T47D (cell line): Measurements from ENCODE around the gene TWF1.

Source experiments
- DNase-seq, 2 experiments: peaks; one replicate each; pipeline versions ENCODE4 v3.0.0 to v3.0.0-alpha.2; 2011 to 2012; ENCODE audit warnings: low read depth in 1 of 2, low spot score in 1 of 2
- JUND ChIP-seq: IDR thresholded peaks from 2 replicates; pipeline ENCODE4 v1.6.1; 2012; ENCODE audit warnings: low read depth
- in situ Hi-C: cut with HindIII; loops from 2 replicates; pipeline ENCODE4 v1.10.0; 2016; ENCODE audit warnings: low sequenced_read_pairs, low pct_unique_long_range_greater_than_20kb

Gene TWF1

GRCh38 chr12:43827093-43827492 is 21.0 kb upstream of the TWF1 start:
- in situ Hi-C loops = no loop called here
- TF ChIP-seq JUND = no peak

GRCh38 chr12:43826681-43827080 is 20.6 kb upstream of the TWF1 start:
- TF ChIP-seq JUND = no peak
- DNase-seq = no peak
- in situ Hi-C loops = no loop called here

More at GRCh38 chr12:43827093-43827492, 21.0 kb upstream of the TWF1 start:
- DNase-seq = no peak

GRCh38 chr12:43824207-43824775 is 18.2 kb upstream of the TWF1 start:
- no peak for TF ChIP-seq JUND
- DNase-seq = no peak
- in situ Hi-C loops = no loop called here

GRCh38 chr12:43816168-43816567 is 10.1 kb upstream of the TWF1 start:
- TF ChIP-seq JUND = no peak
- no peak for DNase-seq

GRCh38 chr12:43815416-43815815 is 9.3 kb upstream of the TWF1 start:
- TF ChIP-seq JUND = no peak
- no peak for DNase-seq
- in situ Hi-C loops = no loop called here

More at GRCh38 chr12:43816168-43816567, 10.1 kb upstream of the TWF1 start:
- in situ Hi-C loops = no loop called here

- TF ChIP-seq JUND = no peak
These were observed 6.8 kb upstream of the TWF1 start for GRCh38 chr12:43812926-43813325.

GRCh38 chr12:43812057-43812456 is 5.9 kb upstream of the TWF1 start:
- DNase-seq = no peak
- in situ Hi-C loops = no loop called here
- TF ChIP-seq JUND = no peak

More at GRCh38 chr12:43812926-43813325, 6.8 kb upstream of the TWF1 start:
- DNase-seq = no peak
- in situ Hi-C loops = no loop called here

- no peak for TF ChIP-seq JUND
- in situ Hi-C loops = no loop called here
- DNase-seq = no peak
These were observed 1.3 kb upstream of the TWF1 start for GRCh38 chr12:43807386-43807785.

- DNase-seq = no peak
- in situ Hi-C loops = no loop called here
- no peak for TF ChIP-seq JUND
These were observed 588 bp upstream of the TWF1 start for GRCh38 chr12:43806737-43807072.

- in situ Hi-C loops = no loop called here
- no peak for TF ChIP-seq JUND
- peak; percentile 29 to 41 for DNase-seq
These were observed 813 bp downstream of the TWF1 start for GRCh38 chr12:43805149-43805859.

GRCh38 chr12:43797561-43798217 is 8.4 kb downstream of the TWF1 start:
- TF ChIP-seq JUND = no peak
- no peak for DNase-seq
- in situ Hi-C loops = no loop called here

GRCh38 chr12:43795716-43796280 is 10.3 kb downstream of the TWF1 start:
- in situ Hi-C loops = no loop called here
- TF ChIP-seq JUND = no peak
- DNase-seq = peak in 1 of 2 experiments; percentile 86

GRCh38 chr12:43789941-43790340 is 16.2 kb downstream of the TWF1 start:
- in situ Hi-C loops = no loop called here
- DNase-seq = no peak

More at GRCh38 chr12:43789941-43790340, 16.2 kb downstream of the TWF1 start:
- TF ChIP-seq JUND = no peak
